Neural progenitor cell (in vitro differentiated cells): ENCODE results near the gene CAPRIN1. TPM values are rescaled to one million over a fixed set of nuclear protein-coding genes. Genes with fewer than 3 reads are reported as not detected.

Source experiments
- DNase-seq: peaks from one replicate; pipeline ENCODE4 v3.0.0-alpha.2; 2016; ENCODE audit warnings: low spot score
- H2AFZ ChIP-seq: fragments of 200-600 bp; sonication (generic); replicated peaks from 2 replicates; pipeline ENCODE4 v1.6.1; 2016; ENCODE audit warnings: antibody characterized with exemption
- H3F3A ChIP-seq: fragments of 200-600 bp; sonication (generic); 2 replicates; pipeline ENCODE4 v1.6.1; 2016; ENCODE audit warnings: antibody characterized with exemption, low read depth
- H3K27ac ChIP-seq: fragments of 200-600 bp; sonication (generic); 2 replicates; pipeline ENCODE4 v1.5.1; 2016; ENCODE audit warnings: mild to moderate bottlenecking
- H3K27me3 ChIP-seq: fragments of 200-600 bp; sonication (generic); 2 replicates; pipeline ENCODE4 v1.6.1; 2016; ENCODE audit warnings: mild to moderate bottlenecking, moderate library complexity
- H3K36me3 ChIP-seq: fragments of 200-600 bp; sonication (generic); 2 replicates; pipeline ENCODE4 v1.5.1; 2016
- H3K4me1 ChIP-seq: fragments of 200-600 bp; sonication (generic); 2 replicates; pipeline ENCODE4 v1.6.1; 2016; ENCODE audit warnings: mixed run types
- H3K4me2 ChIP-seq: fragments of 200-600 bp; sonication (generic); 2 replicates; pipeline ENCODE4 v1.6.1; 2016
- H3K4me3 ChIP-seq: fragments of 200-600 bp; sonication (generic); 2 replicates; pipeline ENCODE4 v1.5.1; 2016
- H3K79me2 ChIP-seq: fragments of 200-600 bp; sonication (generic); 2 replicates; pipeline ENCODE4 v1.6.1; 2016; ENCODE audit warnings: low read depth
- H3K9ac ChIP-seq: fragments of 200-600 bp; sonication (generic); 2 replicates; pipeline ENCODE4 v1.6.1; 2016
- H3K9me3 ChIP-seq: fragments of 200-600 bp; sonication (generic); 2 replicates; pipeline ENCODE4 v1.5.1; 2016; ENCODE audit warnings: low read depth
- H4K20me1 ChIP-seq: fragments of 200-600 bp; sonication (generic); 2 replicates; pipeline ENCODE4 v1.6.1; 2016; ENCODE audit warnings: low read depth
- H3K27ac Mint-ChIP-seq: 3 replicates; pipeline ENCODE4 v1.8.0; 2021; ENCODE audit warnings: mixed read lengths
- H3K27me3 Mint-ChIP-seq: 2 replicates; pipeline ENCODE4 v1.8.0; 2022; ENCODE audit warnings: low read depth, mild to moderate bottlenecking, inconsistent platforms, moderate library complexity, mixed read lengths; ENCODE audit not compliant: insufficient read depth
- H3K36me3 Mint-ChIP-seq: 3 replicates; pipeline ENCODE4 v1.8.0; 2021; ENCODE audit warnings: mixed read lengths
- H3K4me1 Mint-ChIP-seq: 3 replicates; pipeline ENCODE4 v1.8.0; 2021; ENCODE audit warnings: mixed read lengths
- H3K4me3 Mint-ChIP-seq: 3 replicates; pipeline ENCODE4 v1.8.0; 2021; ENCODE audit warnings: mild to moderate bottlenecking, moderate library complexity, mixed read lengths
- H3K9me3 Mint-ChIP-seq: 3 replicates; pipeline ENCODE4 v1.8.0; 2020; ENCODE audit warnings: mixed read lengths
- EZH2 ChIP-seq: fragments of 200-600 bp; sonication (generic); IDR thresholded peaks from 2 replicates; pipeline ENCODE4 v1.6.1; 2017; ENCODE audit warnings: antibody characterized with exemption, mild to moderate bottlenecking, moderate library complexity
- EZH2phosphoT487 ChIP-seq: fragments of 200-600 bp; sonication (generic); IDR thresholded peaks from 2 replicates; pipeline ENCODE4 v1.6.1; 2017; ENCODE audit warnings: antibody characterized with exemption
- total RNA-seq: library from RNA; depleted of rRNA; stranded (reverse); fragments of >200 nt; gene quantifications from 2 replicates; pipeline ENCODE4 v1.2.3, GENCODE V29; 2015; ENCODE audit warnings: low replicate concordance
- TF ChIP-seq, protein P1 (sequence below): fragments of 200-600 bp; sonication (generic); IDR thresholded peaks from 2 replicates; pipeline ENCODE4 v1.5.1; 2017; ENCODE audit warnings: antibody characterized with exemption, mild to moderate bottlenecking

CAPRIN1 gene
- total RNA-seq, 1 donor from 2014 or later, result 498 TPM

- H3K79me2 ChIP-seq, result no peaks in the 10 kb centered on the region
- H3K9me3 Mint-ChIP-seq, result no peaks in the 10 kb centered on the region
- no peaks in the 10 kb centered on the region for H3K36me3 ChIP-seq
- no peaks in the 10 kb centered on the region for H3K9me3 ChIP-seq
- peak overlapping the region; percentile 91 for H2AFZ ChIP-seq
- peaks cover 10% of the 10 kb centered on the region for H3K4me1 Mint-ChIP-seq
- no peaks in the 10 kb centered on the region for H3K4me1 ChIP-seq
- H3K27me3 ChIP-seq, result no peaks in the 10 kb centered on the region
- H3K4me3 Mint-ChIP-seq, result no peak overlapping the region
- H3K4me2 ChIP-seq, result peak overlapping the region; percentile 14
- no peak overlapping the region for H3K27ac ChIP-seq
- no peak overlapping the region for H3K27ac Mint-ChIP-seq
- DNase-seq, result peak; percentile 53
- no peaks in the 10 kb centered on the region for H3F3A ChIP-seq
- H4K20me1 ChIP-seq, result no peaks in the 10 kb centered on the region
- no peak overlapping the region for H3K9ac ChIP-seq
- no peak for TF ChIP-seq EZH2phosphoT487
- TF ChIP-seq, protein P1, sequence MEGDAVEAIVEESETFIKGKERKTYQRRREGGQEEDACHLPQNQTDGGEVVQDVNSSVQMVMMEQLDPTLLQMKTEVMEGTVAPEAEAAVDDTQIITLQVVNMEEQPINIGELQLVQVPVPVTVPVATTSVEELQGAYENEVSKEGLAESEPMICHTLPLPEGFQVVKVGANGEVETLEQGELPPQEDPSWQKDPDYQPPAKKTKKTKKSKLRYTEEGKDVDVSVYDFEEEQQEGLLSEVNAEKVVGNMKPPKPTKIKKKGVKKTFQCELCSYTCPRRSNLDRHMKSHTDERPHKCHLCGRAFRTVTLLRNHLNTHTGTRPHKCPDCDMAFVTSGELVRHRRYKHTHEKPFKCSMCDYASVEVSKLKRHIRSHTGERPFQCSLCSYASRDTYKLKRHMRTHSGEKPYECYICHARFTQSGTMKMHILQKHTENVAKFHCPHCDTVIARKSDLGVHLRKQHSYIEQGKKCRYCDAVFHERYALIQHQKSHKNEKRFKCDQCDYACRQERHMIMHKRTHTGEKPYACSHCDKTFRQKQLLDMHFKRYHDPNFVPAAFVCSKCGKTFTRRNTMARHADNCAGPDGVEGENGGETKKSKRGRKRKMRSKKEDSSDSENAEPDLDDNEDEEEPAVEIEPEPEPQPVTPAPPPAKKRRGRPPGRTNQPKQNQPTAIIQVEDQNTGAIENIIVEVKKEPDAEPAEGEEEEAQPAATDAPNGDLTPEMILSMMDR, result no peak
- TF ChIP-seq EZH2, result no peak
- H3K36me3 Mint-ChIP-seq, result no peaks in the 10 kb centered on the region
- no peak overlapping the region for H3K4me3 ChIP-seq
- H3K27me3 Mint-ChIP-seq, result no peaks in the 10 kb centered on the region
These were observed 6.7 kb upstream of the CAPRIN1 start for GRCh38 chr11:34044664-34045485.

- peaks cover 22% of the 10 kb centered on the region for H3K4me1 Mint-ChIP-seq
- no peak overlapping the region for H3K9ac ChIP-seq
- H3K27ac Mint-ChIP-seq, result no peak overlapping the region
- H3K4me2 ChIP-seq, result no peak overlapping the region
- H3K27ac ChIP-seq, result no peak overlapping the region
- no peak overlapping the region for H2AFZ ChIP-seq
- DNase-seq, result no peak
- no peaks in the 10 kb centered on the region for H3K36me3 ChIP-seq
- peaks cover 26% of the 10 kb centered on the region for H3K79me2 ChIP-seq
- peaks cover 11% of the 10 kb centered on the region for H3K36me3 Mint-ChIP-seq
- peaks cover 8% of the 10 kb centered on the region for H3K4me1 ChIP-seq
- H3F3A ChIP-seq, result peaks cover 30% of the 10 kb centered on the region
- TF ChIP-seq EZH2phosphoT487, result no peak
- TF ChIP-seq, protein P1, result no peak
- no peak for TF ChIP-seq EZH2
- H3K4me3 ChIP-seq, result no peak overlapping the region
- H4K20me1 ChIP-seq, result peaks cover 4% of the 10 kb centered on the region
- H3K27me3 Mint-ChIP-seq, result peaks cover 5% of the 10 kb centered on the region
- H3K27me3 ChIP-seq, result no peaks in the 10 kb centered on the region
- no peaks in the 10 kb centered on the region for H3K9me3 Mint-ChIP-seq
- no peaks in the 10 kb centered on the region for H3K9me3 ChIP-seq
- H3K4me3 Mint-ChIP-seq, result peak overlapping the region; percentile 64
These were observed 2.5 kb upstream of the CAPRIN1 start for GRCh38 chr11:34049028-34049427.

DNA sequence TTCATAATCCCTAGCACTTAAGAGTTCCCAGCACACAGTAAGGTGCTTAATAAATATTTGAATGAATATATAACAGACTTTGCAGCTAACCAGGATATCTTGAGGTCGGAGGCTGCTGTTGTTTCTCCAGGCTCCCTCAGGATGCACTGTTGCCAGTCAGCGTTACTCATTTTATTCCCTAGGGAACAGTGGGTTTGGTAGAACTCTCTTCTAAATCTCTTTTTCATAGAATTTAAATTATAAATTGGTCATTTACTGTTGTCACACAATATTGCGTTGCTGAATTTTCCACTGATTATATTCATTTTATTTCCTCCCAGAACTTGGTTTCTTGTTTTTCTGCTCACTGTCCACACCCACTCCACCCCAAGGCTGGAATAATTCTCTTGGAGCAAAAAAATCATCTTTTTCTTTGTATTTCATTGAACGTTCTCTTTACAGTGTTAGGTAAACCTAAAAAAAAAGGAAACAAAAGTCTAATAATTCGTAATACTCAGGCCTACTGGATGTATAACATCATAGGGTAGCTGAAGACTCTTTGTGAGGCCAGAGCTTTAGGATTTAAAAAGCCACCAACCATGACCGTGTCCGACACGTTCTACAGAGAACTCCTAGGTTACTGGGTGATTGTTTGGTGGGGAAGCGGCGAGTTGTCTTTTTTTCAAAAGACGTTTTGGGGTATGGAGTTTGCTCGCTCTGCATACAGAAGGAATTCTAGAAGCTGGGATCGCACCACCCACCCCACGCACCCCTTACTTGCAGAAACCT, 766 bp upstream of the CAPRIN1 start:
- Histone ChIP-seq H3K36me3 (peaks cover 7% of the 10 kb centered on the region), H3F3A (peaks cover 30% of the 10 kb centered on the region), H3K27me3 (no peaks in the 10 kb centered on the region), H3K4me2 (peak overlapping the region; percentile 87), H2AFZ (peak overlapping the region; percentile 72), H3K9ac (peak overlapping the region; percentile 99), H3K4me1 (peaks cover 17% of the 10 kb centered on the region), H3K9me3 (no peaks in the 10 kb centered on the region), H3K27ac (peak overlapping the region; percentile 100), H3K4me3 (peak overlapping the region; percentile 100), H4K20me1 (peaks cover 21% of the 10 kb centered on the region), H3K79me2 (peaks cover 43% of the 10 kb centered on the region)
- peaks cover 17% of the 10 kb centered on the region for H3K36me3 Mint-ChIP-seq
- peak overlapping the region; percentile 89 for H3K4me3 Mint-ChIP-seq
- no peak for DNase-seq
- TF ChIP-seq EZH2phosphoT487 (no peak), EZH2 (no peak)
- TF ChIP-seq, protein P1, result no peak
- peaks cover 5% of the 10 kb centered on the region for H3K27me3 Mint-ChIP-seq
- no peaks in the 10 kb centered on the region for H3K9me3 Mint-ChIP-seq
- H3K4me1 Mint-ChIP-seq, result peaks cover 25% of the 10 kb centered on the region
- peak overlapping the region; percentile 97 for H3K27ac Mint-ChIP-seq
